Adipocyte (in vitro differentiated cells): ENCODE results near the gene TECTA.
"Not testable (repeated sequence)": the region's sequence is repeated elsewhere in the genome, so short reads cannot be mapped to it uniquely, and the experiment has no call there.

Experiments
- DNase-seq: peaks from one replicate; pipeline ENCODE4 v3.0.0-alpha.2; 2015; ENCODE audit warnings: low read depth
- H3K27me3 ChIP-seq: replicated peaks from 2 replicates; pipeline ENCODE4 v1.7.0; 2013; ENCODE audit warnings: mild to moderate bottlenecking, low read length, moderate library complexity; ENCODE audit not compliant: control insufficient read depth, insufficient read depth
- H3K36me3 ChIP-seq: 2 replicates; pipeline ENCODE4 v1.7.0; 2013; ENCODE audit warnings: low read length, mild to moderate bottlenecking, moderate library complexity; ENCODE audit not compliant: control insufficient read depth, insufficient read depth, severe bottlenecking
- H3K4me1 ChIP-seq: 2 replicates; pipeline ENCODE4 v1.7.0; 2013; ENCODE audit warnings: mild to moderate bottlenecking, low read length, moderate library complexity; ENCODE audit not compliant: control insufficient read depth, insufficient read depth
- H3K4me3 ChIP-seq: 2 replicates; pipeline ENCODE4 v1.7.0; 2013; ENCODE audit warnings: mild to moderate bottlenecking, low read length, moderate library complexity
- H3K9ac ChIP-seq: 2 replicates; pipeline ENCODE4 v1.7.0; 2013; ENCODE audit warnings: mild to moderate bottlenecking, low read length, moderate library complexity
- H3K9me3 ChIP-seq: 2 replicates; pipeline ENCODE4 v1.7.0; 2013; ENCODE audit warnings: mild to moderate bottlenecking, low read length, moderate library complexity; ENCODE audit not compliant: control insufficient read depth

The TECTA gene

GRCh38 chr11:121151207-121151688 is 50.2 kb downstream of the TECTA start:
- Histone ChIP-seq H3K9ac (no peak overlapping the region), H3K9me3 (peaks cover 3% of the 10 kb centered on the region), H3K27me3 (no peaks in the 10 kb centered on the region), H3K4me3 (no peak overlapping the region), H3K4me1 (no peaks in the 10 kb centered on the region), H3K36me3 (no peaks in the 10 kb centered on the region)
- no peak for DNase-seq

- no peaks in the 10 kb centered on the region for H3K4me1 ChIP-seq
- H3K27me3 ChIP-seq, result no peaks in the 10 kb centered on the region
- H3K9ac ChIP-seq, result no peak overlapping the region
- H3K9me3 ChIP-seq, result peaks cover 3% of the 10 kb centered on the region
- no peak overlapping the region for H3K4me3 ChIP-seq
- no peaks in the 10 kb centered on the region for H3K36me3 ChIP-seq
- DNase-seq, result no peak
Observed at GRCh38 chr11:121152764-121153163, 51.7 kb downstream of the TECTA start.

GRCh38 chr11:121153472-121153871 is 52.4 kb downstream of the TECTA start:
- DNase-seq, result no peak
- Histone ChIP-seq H3K9ac (no peak overlapping the region), H3K4me1 (no peaks in the 10 kb centered on the region), H3K27me3 (no peaks in the 10 kb centered on the region), H3K9me3 (peaks cover 3% of the 10 kb centered on the region), H3K36me3 (no peaks in the 10 kb centered on the region), H3K4me3 (no peak overlapping the region)

GRCh38 chr11:121154486-121155314 is 53.7 kb downstream of the TECTA start:
- peaks cover 3% of the 10 kb centered on the region for H3K9me3 ChIP-seq

GRCh38 chr11:121157756-121158155 is 56.7 kb downstream of the TECTA start:
- no peak overlapping the region for H3K4me3 ChIP-seq
- no peaks in the 10 kb centered on the region for H3K27me3 ChIP-seq
- no peaks in the 10 kb centered on the region for H3K4me1 ChIP-seq
- H3K9me3 ChIP-seq, result no peaks in the 10 kb centered on the region
- no peak for DNase-seq
- no peaks in the 10 kb centered on the region for H3K36me3 ChIP-seq
- no peak overlapping the region for H3K9ac ChIP-seq

More at GRCh38 chr11:121154486-121155314, 53.7 kb downstream of the TECTA start:
- H3K4me1 ChIP-seq, result no peaks in the 10 kb centered on the region
- no peak for DNase-seq
- H3K27me3 ChIP-seq, result no peaks in the 10 kb centered on the region
- no peaks in the 10 kb centered on the region for H3K36me3 ChIP-seq
- H3K4me3 ChIP-seq, result no peak overlapping the region
- H3K9ac ChIP-seq, result no peak overlapping the region

GRCh38 chr11:121159741-121160140 is 58.7 kb downstream of the TECTA start:
- no peak for DNase-seq
- Histone ChIP-seq H3K36me3 (no peaks in the 10 kb centered on the region), H3K9ac (no peak overlapping the region), H3K9me3 (no peaks in the 10 kb centered on the region), H3K4me1 (no peaks in the 10 kb centered on the region), H3K27me3 (no peaks in the 10 kb centered on the region), H3K4me3 (no peak overlapping the region)

DNA sequence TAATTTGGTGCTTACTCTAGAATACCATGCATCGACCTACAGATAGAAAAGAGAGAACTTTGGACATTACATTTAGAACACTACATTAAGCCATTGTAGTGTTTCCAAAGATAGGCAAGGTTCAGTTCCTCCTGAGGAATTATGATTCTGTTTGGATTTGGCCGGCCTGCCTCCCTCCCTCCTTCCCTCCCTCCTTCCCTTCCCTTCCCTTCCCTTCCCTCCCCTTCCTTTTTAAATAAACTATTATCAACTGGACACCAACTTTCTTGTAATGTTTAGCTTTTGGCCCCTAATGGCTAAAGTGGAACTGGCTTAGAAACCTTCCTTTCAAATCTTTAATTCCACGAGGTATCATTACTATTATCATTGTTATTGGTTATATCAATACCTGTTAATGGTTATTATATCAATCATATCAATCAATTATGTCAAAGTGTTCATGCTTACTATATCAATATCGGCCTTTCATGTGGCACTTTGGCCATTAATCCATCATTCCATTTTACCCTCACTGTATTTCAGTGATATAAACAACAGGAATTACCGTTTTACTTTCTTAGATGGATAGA is 60.4 kb downstream of the TECTA start:
- H3K4me1 ChIP-seq, result no peaks in the 10 kb centered on the region
- DNase-seq, result no peak
- H3K27me3 ChIP-seq, result no peaks in the 10 kb centered on the region
- no peak overlapping the region for H3K9ac ChIP-seq
- no peak overlapping the region for H3K4me3 ChIP-seq
- H3K36me3 ChIP-seq, result no peaks in the 10 kb centered on the region
- no peaks in the 10 kb centered on the region for H3K9me3 ChIP-seq

DNA sequence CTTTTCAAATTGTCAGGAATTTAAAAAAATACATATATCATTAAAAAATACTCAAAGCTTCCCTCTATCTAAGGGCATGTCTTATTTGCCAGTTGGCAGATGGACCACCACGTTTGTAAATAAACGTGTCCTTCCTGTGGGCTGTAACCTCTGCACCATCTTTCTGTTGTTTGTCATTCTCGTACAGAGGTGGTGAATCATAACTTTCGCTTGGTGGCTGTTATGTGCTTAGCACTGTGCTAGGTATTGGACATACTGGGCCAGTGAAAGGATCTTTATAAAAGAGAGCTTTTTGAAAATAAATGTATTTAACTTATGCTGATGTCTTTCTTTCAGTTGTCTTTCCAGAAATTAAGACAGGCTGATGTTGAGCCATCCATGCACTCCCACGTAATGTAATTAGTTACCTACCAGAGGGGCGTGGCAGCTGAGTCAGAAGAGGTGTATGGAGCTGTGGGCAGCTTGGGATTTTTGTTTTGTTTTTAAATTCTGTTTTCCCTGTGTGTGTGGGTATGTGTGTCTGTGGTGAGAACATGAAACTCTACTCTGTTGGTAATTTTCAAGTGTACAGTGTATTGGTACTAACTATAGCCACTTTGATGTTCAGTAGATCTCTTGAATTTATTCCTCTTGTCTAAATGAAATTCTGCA is 62.7 kb downstream of the TECTA start:
- no peak for DNase-seq
- H3K36me3 ChIP-seq, result no peaks in the 10 kb centered on the region

DNA sequence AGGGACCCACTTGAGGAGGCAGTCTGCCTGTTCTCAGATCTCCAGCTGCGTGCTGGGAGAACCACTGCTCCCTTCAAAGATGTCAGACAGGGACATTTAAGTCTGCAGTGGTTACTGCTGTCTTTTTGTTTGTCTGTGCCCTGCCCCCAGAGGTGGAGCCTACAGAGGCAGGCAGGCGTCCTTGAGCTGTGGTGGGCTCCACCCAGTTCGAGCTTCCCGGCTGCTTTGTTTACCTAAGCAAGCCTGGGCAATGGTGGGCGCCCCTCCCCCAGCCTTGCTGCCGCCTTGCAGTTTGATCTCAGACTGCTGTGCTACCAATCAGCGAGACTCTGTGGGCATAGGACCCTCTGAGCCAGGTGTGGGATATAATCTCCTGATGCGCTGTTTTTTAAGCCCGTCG is 76.6 kb downstream of the TECTA start:
- not testable (repeated sequence) for H3K36me3 ChIP-seq, H3K4me3 ChIP-seq, H3K9ac ChIP-seq, DNase-seq, H3K27me3 ChIP-seq, H3K4me1 ChIP-seq
- H3K9me3 ChIP-seq, result peaks cover 24% of the 10 kb centered on the region

More for the DNA sequence above, 62.7 kb downstream of the TECTA start:
- Histone ChIP-seq H3K27me3 (no peaks in the 10 kb centered on the region), H3K4me1 (no peaks in the 10 kb centered on the region), H3K9ac (no peak overlapping the region), H3K9me3 (no peaks in the 10 kb centered on the region), H3K4me3 (no peak overlapping the region)

DNA sequence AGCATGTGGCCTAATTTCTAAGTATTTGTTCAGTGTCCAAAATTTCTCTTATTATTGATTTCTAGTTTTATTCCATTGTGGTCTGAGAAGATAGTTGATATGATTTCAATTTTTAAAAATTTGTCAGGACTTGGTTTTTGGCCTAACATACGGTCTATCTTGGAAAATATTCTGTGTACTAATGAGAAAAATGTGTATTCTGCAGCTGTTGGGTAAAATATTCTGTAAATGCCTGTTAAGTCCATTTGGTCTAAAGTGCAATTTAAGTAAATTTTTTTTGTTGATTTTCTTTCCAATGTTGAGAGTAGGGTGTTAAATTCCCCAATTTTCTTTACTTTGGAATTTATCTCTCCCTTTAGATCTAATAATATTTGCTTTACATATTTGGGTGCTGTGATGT is 78.3 kb downstream of the TECTA start:
- Histone ChIP-seq H3K36me3 (no peaks in the 10 kb centered on the region), H3K27me3 (no peaks in the 10 kb centered on the region), H3K9ac (no peak overlapping the region), H3K9me3 (peaks cover 24% of the 10 kb centered on the region), H3K4me3 (no peak overlapping the region), H3K4me1 (no peaks in the 10 kb centered on the region)
- DNase-seq, result no peak

DNA sequence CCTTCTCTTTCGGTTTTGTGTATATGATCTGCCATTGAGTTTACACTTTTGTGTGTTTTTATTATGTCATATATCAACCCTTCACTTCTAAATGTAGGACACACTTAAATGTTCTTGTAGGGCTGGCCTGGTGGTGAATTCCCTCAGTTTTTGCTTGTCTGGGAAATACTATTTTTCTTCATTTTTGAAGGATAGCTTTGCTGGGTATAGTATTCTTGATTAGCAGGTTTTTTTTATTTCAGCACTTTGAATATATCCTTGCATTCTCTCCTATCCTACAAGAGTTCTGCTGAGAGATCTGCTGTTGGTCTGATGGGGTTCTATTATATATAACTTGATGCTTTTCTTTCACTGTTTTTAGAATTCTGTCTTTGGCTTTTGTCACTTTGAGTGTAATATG is 79.1 kb downstream of the TECTA start:
- H3K4me3 ChIP-seq, result no peak overlapping the region
- no peaks in the 10 kb centered on the region for H3K4me1 ChIP-seq
- H3K36me3 ChIP-seq, result no peaks in the 10 kb centered on the region
- no peaks in the 10 kb centered on the region for H3K27me3 ChIP-seq
- H3K9me3 ChIP-seq, result peaks cover 24% of the 10 kb centered on the region
- H3K9ac ChIP-seq, result no peak overlapping the region
- no peak for DNase-seq
